COLO829 (cell line): ENCODE data around the gene SAMD15.
"Not testable (repeated sequence)": the region's sequence is repeated elsewhere in the genome, so short reads cannot be mapped to it uniquely, and the experiment has no call there.

Experiments used
- DNase-seq: peaks from one replicate; pipeline ENCODE4 v3.0.0; 2012; ENCODE audit warnings: low spot score

Gene SAMD15

DNA sequence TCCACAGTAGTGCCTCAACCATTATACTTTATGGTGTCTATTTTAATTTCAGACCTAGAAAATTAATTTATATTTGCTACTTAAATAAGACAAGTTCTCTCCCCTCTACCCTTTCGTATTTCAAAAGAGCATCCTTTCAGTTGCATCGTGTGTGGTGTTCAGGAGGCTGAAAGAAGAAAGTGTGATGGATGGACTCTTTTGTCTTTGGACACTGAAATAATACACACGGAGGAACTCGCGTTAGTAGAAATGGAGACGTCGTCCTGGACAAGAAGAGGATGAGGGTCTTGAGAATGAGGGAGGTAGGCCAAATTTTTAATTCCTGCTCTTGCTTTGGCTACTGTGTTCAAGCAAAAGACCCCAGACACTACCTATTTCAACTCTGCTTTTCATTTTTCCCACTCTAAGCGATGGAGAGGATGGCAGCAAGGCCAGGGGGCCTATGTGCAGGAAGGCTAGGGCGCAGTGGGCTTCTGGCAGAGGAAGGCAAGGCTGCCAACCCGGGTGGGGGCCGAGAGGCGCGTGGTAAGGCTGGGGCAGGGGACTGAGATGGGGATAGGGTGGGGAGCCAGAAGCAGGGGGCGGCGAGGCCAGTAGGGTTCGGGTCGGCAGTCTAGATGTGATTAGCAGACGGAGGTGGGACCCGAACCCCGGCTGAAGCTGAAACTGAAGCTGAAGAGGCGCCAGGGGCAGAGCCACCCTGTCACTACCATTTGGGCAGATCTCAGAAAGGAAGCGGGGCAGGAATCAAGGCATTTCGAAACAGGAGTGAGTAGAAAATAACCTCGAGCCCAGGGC is 1.0 kb upstream of the SAMD15 start:
- no peak for DNase-seq

DNA sequence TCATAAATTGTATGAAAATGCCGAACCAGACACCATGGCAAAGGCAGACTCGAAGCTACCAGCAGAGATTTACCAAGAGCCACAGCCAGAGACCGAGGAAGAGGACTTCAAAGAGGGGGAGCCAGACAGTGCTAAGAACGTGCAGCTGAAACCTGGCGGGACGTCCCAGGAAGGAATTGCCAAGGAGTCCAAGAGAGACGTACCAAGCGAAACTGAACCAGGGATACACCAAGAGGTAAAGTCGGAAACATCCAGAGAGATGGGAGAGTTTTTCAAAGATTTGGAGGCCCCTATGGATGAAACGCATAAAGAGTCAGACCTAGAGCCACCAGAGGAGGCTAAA is 294 bp downstream of the SAMD15 start:
- DNase-seq: no peak

DNA sequence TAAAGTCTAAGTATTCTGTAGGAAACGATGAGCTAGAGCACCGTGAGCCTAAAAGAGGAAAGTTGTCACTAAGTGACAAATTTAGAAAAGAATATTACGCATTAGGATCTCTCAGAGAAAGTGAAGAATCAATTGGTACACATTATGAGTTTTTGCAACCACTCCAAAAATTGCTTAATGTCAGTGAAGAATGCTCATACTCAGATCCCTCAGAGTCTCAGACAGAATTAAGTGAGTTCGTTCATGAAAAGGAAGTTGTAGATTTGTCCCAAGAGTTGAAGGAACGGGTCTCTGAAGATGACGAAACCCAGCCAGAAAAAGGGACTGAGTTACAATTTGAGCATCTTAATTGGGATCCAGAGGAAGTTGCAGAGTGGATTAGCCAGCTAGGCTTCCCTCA is 1.5 kb downstream of the SAMD15 start:
- DNase-seq: no peak

DNA sequence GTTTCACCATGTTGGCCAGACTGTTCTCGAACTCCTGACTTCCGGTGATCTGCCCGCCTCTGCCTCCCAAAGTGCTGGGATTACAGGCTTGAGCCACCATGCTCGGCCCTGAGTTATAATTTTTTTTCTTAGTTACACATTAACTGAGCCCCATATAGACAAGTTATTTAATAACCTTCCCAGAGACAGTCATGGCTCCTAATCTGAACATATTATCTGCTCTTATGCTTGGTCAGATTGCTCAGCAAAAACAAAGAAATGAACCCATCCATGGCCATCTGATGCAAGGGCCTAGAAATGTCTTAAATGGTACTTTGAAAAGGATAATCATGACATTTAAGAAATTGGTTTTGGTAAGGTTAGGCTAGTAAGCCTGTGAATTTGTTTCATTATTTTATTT is 13.0 kb downstream of the SAMD15 start:
- DNase-seq: no peak

DNA sequence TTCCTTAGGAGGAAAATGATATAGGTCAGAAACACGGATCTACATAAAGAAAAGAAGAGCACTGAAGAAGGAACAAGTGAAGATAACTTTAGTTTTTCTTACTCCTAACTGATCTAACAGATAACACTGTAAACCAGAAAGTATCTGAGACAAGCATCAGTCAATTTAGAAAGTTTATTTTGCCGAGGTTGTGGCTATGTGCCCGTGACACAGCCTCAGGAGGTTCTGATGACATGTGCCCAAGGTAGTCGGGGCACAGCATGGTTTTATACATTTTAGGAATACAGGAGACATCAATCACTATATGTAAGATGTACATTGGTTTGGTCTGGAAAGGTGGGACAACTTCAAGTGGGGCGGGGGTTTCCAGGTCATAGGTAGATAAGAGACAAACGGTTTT is 23.0 kb downstream of the SAMD15 start:
- no peak for DNase-seq

DNA sequence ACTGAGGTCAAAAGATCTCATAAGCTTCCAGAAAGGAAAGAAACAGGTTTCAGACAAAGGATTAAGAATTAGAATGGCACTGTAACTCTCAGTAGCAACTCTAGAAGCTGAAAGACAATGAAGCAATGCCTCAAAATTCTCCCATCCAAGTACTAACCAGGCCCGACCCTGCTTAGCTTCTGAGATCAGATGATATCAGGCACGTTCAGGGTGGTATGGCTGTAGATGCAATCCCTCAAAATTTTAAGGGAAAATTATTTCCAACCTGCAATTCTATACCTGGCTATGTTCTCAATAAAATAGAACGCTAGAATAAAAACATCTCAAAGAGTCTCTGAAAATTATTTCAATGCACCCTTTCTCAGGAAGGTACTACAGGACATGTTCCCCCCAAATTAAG is 26.6 kb downstream of the SAMD15 start:
- DNase-seq: no peak

DNA sequence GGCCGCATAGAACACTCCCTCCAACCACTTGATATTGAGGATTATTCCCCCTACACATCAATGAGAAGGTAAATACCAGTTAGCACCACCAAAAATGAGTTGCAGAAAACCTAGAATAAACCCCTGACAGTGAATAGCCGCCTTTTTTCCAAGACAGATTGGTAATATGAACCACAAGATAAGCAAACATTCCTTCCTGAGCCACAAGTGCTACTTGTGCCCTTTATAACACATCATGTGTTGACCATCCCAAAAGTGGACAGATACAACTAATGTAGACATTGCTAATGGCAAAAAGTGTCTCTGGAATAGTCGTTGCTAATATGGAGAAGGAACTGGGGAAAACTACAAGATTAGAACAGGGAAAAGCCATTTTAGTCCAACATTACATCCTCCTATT is 28.9 kb downstream of the SAMD15 start:
- DNase-seq: no peak

DNA sequence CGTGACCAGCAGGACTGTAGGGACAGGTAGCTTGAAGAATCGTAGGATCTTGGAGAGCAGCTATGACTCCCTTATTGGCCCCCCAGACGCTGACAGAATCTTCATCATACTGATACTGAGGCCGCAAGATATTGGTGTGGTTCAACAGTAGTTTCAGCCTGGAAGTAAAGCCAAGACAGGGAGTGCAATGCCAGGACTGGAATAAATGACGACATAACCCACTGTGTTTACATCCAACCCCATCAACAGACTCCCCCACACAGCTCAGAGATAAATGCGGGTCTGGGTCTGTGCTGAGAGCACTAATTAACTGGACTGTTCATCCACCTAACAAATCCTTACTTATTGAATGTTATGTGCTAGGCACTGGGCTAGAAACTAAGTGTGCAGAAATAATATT is 29.5 kb downstream of the SAMD15 start:
- no peak for DNase-seq

DNA sequence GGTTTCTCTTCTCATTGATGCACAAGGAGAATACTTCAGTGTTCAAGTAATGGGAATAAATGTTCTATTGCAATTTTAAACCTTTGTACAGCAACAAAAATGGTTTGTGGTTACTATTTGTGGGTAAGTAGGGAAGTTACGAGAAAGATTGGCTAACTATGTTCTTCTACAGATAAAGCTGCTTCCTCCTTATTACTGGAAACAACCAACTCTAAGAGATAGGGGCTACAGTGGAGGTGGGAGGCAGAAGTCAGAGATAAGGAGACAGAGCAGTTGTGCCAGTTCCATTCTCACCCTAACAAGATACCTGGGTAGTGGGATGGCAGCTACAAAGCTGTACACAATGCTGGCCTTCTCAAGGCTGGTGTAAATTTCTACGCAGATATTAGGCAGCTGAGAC is 30.0 kb downstream of the SAMD15 start:
- no peak for DNase-seq

DNA sequence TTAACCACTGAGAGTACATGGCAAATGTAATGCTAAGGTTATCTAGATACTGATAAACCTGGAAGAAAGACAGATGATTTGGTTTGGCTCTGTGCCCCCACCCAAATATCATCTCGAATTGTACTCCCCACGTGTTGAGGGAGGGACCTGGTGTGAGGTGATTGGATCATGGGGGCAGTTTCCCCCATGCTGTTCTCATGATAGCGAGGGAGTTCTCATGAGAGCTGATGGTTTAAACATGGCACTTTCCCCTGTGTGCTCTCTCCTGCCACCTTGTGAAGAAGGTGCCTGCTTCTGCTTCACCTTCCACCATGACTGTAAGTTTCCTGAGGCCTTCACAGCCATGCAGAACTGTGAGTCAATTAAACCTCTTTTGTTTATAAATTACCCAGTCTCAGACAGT is 32.0 kb downstream of the SAMD15 start:
- no peak for DNase-seq

DNA sequence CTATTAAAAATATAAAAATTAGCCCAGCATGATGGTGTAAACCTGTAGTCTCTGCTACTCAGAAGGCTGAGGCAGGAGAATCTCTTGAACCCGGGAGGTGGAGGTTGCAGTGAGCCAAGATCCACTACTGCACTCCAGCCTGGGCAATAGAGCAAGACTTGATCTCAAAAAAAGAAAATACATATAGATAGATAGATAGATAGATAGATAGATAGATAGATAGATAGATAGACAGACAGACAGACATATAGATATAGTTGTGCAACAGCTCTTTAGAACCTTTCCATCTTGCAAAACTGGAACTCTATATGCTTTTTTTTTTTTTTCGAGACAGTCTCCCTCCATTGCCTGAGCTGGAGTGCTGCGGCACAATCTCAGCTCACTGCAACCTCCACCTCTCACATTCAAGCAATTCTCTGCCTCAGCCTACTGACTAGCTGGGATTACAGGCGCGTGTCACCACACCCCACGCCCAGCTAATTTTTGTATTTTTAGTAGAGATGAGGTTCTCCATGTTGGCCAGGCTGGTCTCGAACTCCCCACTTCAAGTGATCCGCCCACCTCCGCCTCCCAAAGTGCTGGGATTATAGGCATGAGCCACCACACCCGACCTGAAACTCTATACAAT is 38.3 kb downstream of the SAMD15 start:
- DNase-seq: not testable (repeated sequence)

DNA sequence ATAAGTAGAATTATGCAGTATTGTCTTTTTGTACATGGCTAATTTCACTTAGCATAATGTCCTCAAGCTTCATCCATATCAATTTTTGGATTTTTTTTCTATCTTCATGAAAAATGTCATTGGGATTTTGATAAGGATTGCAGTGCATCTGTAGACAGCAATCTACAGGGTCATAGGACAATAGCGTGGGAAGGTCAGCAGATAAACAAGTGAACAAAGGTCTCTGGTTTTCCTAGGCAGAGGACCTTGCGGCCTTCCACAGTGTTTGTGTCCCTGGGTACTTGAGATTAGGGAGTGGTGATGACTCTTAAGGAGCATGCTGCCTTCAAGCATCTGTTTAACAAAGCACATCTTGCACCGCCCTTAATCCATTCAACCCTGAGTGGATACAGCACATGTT is 38.9 kb downstream of the SAMD15 start:
- DNase-seq: not testable (repeated sequence)

DNA sequence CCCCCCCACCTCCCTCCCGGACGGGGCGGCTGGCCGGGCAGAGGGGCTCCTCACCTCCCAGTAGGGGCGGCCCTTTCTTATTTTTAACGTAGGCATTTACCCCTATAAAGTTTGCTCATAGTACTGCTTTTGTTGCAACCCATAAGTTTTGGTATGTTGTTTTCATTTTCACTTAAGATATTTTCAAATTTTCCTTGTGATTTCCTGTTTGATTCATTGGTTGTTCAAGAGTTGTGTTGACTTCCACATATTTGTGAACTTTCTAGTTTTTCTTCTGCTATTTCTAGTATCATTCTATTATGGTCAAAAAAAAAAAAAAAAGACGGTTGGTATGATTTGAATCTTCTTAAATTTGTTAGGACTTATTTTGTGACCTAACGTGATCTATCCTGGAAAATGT is 39.7 kb downstream of the SAMD15 start:
- DNase-seq: no peak

DNA sequence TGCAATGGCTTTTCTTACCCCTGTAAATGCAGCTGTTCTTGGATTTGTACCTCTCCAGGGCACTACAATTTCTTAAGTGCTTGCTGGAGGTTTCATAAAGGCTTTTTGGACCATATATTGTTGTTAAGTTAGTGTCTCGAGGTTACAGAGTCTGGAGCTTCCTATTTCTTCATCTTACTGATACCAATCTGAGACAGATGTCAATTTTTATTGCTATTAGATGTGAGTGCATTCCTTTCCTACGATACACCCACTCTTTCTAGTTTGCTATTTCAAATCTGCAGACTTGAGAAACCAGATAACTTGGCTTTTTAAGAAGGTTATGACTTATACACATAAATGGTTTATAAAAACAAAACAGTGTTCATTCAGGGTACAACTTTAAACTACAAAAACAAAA is 44.0 kb downstream of the SAMD15 start:
- no peak for DNase-seq

DNA sequence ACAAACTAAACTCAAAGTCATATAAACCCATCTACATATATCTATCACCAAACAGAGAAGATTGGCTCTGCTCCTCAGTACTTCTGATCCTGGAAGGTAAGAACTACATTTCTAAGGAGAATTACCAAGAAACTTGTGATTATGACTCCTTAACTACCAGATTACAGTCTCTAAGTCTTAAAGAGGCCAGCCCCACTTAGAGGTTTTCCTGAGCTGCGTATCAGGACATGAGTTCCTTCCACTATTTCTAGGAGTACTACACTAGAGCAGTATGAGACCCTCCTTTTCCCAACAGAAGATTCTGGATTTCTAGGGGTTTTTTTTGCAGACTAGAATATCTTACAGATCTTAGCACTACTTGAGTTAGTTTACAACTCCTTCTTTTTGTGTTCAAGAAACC is 46.2 kb downstream of the SAMD15 start, which contains the start of gene NOXRED1:
TSS of gene NOXRED1 (minus strand) at position 101 of the 400 bp plus-strand sequence. CDS start 634 bp downstream, outside the sequence.
- no peak for DNase-seq

DNA sequence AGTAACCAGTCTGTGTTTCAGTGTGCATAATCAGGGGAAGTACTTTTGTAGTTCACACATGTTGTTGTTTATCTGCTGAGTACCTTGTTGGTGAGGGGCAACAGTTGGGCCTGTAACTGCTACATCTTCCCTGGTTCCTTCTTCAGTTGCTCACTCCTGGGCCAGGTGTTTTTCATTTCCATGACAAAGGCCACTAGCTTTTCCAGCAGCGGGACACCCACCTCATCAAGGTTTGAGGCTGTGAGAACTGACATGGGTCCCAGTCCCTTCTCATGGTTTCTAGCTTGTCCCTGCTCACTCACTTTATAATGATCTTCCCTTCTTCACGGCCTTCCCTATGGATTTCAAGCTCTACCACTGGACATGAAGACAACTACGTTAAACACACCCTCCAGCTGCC is 47.7 kb downstream of the SAMD15 start:
- no peak for DNase-seq

DNA sequence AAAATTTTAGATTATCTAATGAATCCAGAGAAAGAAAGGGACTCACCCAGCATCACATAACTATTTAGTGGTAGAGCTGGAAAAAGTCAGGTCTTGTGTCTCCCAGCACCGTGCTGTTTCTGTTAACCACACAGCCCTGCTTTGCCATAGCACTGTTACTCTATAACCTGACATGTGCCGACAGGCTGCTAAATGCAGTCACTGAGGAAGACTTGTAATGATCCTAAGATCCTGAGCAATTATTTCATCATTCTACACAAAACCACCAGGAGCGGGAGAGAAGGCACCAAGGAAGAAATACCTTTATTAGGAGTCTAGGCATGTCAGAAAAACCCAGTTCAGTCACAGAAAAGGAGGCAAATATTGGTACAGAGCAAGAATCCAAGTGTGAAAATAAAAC is 49.2 kb downstream of the SAMD15 start:
- DNase-seq: no peak

DNA sequence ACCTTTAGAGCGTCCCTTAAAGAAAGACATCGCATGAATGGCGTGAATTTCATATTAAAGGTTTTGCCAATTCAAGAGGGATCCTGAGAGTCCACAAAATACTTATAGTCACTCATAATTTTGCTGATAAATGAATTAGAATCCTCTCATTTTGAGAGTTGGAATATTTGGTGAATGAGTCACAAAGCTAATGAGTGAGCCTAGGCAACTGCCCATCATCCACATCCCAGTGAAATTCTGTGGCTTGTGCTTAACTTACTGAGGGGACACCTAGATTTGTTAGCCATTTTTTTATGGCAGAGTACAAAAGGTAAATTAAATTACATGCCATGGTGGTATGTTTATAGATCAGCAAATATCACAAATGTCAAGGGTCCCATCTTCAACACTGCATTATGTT is 58.9 kb downstream of the SAMD15 start:
- no peak for DNase-seq

DNA sequence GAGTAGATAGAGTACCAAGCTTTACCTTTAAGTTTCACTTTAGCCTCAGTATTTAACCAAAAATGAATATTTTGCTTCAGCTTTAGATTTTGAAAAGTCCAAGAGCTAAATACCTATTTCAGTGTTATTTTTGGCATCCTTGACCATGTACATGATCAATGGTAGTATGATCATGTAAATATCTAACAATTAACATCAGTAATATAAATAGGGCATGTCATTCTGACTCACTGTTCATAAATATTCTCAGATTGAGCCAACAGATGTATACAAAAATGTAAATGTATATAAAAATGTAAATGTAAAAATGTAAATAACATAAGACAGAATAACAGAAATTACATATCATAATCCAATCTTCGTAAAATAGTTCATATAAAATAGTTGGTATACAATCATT is 61.4 kb downstream of the SAMD15 start:
- no peak for DNase-seq

DNA sequence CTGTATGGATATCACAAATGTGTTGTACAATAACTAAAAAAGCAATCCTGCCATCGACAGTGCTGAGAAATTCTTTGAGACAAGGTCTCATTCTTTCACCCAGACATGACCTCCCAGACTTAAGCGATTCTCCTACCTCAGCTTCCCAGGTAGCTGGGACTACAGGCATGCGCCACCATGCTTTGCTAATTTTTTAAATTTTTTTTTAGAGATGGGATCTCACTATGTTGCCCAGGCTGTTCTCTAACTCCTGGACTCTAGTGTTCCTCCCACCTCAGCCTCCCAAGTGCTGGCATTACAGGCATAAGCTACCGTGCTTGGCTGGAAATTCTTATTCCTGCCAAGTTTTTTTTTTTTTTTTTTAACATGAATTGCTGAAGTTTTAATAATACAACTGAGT is 62.7 kb downstream of the SAMD15 start:
- no peak for DNase-seq
